SK-N-SH (cell line): ENCODE results near the gene SNAP91. TPM values are rescaled to one million over a fixed set of nuclear protein-coding genes. Genes with fewer than 3 reads are reported as not detected.

Experiments used
- CTCF ChIA-PET: fragments of 300-600, 350-600 bp; formaldehyde crosslinking; extraction: SDS; loops from one replicate; lab custom pipeline; 2021; lab: Yijun Ruan, JAX
- POLR2A ChIA-PET: fragments of 350-600 bp; sonication (Branson Sonifier 250); formaldehyde crosslinking; extraction: SDS; loops from one replicate; lab custom pipeline; 2020; ENCODE audit warnings: antibody characterized with exemption, inconsistent platforms; lab: Yijun Ruan, JAX
- DNase-seq: peaks from one replicate; pipeline ENCODE4 v3.0.0; 2012
- H2AFZ ChIP-seq: fragments of 200-600 bp; sonication (generic); 2 replicates; pipeline ENCODE4 v1.8.1; 2016; ENCODE audit warnings: antibody characterized with exemption, mild to moderate bottlenecking, low read depth
- H3F3A ChIP-seq: fragments of 200-600 bp; sonication (generic); replicated peaks from 2 replicates; pipeline ENCODE3; 2016; ENCODE audit warnings: antibody characterized with exemption, mild to moderate bottlenecking; ENCODE audit not compliant: insufficient read depth
- H3K27ac ChIP-seq, 2 experiments: fragments of 200-500 bp in 1 of 2; fragments of 200-600 bp in 1 of 2; sonication (Bioruptor generic) in 1 of 2; sonication (generic), shearing (Covaris generic) in 1 of 2; 2 replicates each; pipeline versions ENCODE4 v1.5.1 to v1.6.1; 2014 to 2016; ENCODE audit warnings: low read depth in 2 of 2, inconsistent platforms in 1 of 2, low read length in 1 of 2, mild to moderate bottlenecking in 1 of 2, mixed read lengths in 1 of 2
- H3K27me3 ChIP-seq: fragments of 200-600 bp; sonication (generic), shearing (Covaris generic); 2 replicates; pipeline ENCODE4 v1.6.1; 2016; ENCODE audit warnings: mixed run types; ENCODE audit not compliant: insufficient read depth
- H3K36me3 ChIP-seq, 2 experiments: fragments of 200-500 bp in 1 of 2; fragments of 200-600 bp in 1 of 2; sonication (Bioruptor generic) in 1 of 2; sonication (generic) in 1 of 2; replicated peaks in 1 of 2; 2 replicates each; pipeline versions ENCODE3 to v1.5.1; 2014 to 2016; ENCODE audit warnings: low read length in 1 of 2, mild to moderate bottlenecking in 1 of 2; ENCODE audit not compliant: insufficient read depth in 2 of 2, control insufficient read depth in 1 of 2
- H3K4me1 ChIP-seq, 2 experiments: fragments of 200-500 bp in 1 of 2; fragments of 200-600 bp in 1 of 2; sonication (Bioruptor generic) in 1 of 2; sonication (generic), shearing (Covaris generic) in 1 of 2; 2 replicates each; pipeline versions ENCODE4 v1.5.1 to v1.6.1; 2014 to 2016; ENCODE audit warnings: low read depth in 1 of 2, low read length in 1 of 2, mixed run types in 1 of 2; ENCODE audit not compliant: insufficient read depth in 2 of 2, control insufficient read depth in 1 of 2
- H3K4me2 ChIP-seq: fragments of 200-600 bp; sonication (generic), shearing (Covaris generic); 2 replicates; pipeline ENCODE4 v1.6.1; 2017; ENCODE audit warnings: mixed run types
- H3K4me3 ChIP-seq, 2 experiments: fragments of 200-500 bp in 1 of 2; fragments of 200-600 bp in 1 of 2; sonication (Bioruptor generic) in 1 of 2; sonication (generic), shearing (Covaris generic) in 1 of 2; 2 replicates each; pipeline versions ENCODE4 v1.5.1 to v1.8.1; 2014 to 2016; ENCODE audit warnings: low read depth in 2 of 2, inconsistent platforms in 1 of 2, low read length in 1 of 2, mild to moderate bottlenecking in 1 of 2, mixed read lengths in 1 of 2, moderate library complexity in 1 of 2
- H3K79me2 ChIP-seq: fragments of 200-600 bp; sonication (generic); 2 replicates; pipeline ENCODE4 v1.8.1; 2017; ENCODE audit warnings: mild to moderate bottlenecking; ENCODE audit not compliant: insufficient read depth
- H3K9ac ChIP-seq: fragments of 200-600 bp; sonication (generic); 2 replicates; pipeline ENCODE4 v1.6.1; 2017; ENCODE audit warnings: mixed run types
- H3K9me2 ChIP-seq: fragments of 200-600 bp; sonication (generic); 2 replicates; pipeline ENCODE4 v1.6.1; 2017; ENCODE audit warnings: mixed run types
- H3K9me3 ChIP-seq: fragments of 200-600 bp; sonication (generic); 2 replicates; pipeline ENCODE4 v1.6.1; 2017; ENCODE audit warnings: mixed run types, mild to moderate bottlenecking, moderate library complexity
- H4K20me1 ChIP-seq: fragments of 200-600 bp; sonication (generic); 2 replicates; pipeline ENCODE4 v1.6.1; 2017; ENCODE audit warnings: mild to moderate bottlenecking, mixed run types; ENCODE audit not compliant: insufficient read depth
- CHD2 ChIP-seq: fragments of 150-350 bp; IDR thresholded peaks from 2 replicates; pipeline ENCODE4 v1.6.1; 2018; ENCODE audit warnings: low read length; ENCODE audit not compliant: partially characterized antibody
- CTCF ChIP-seq: fragments of 200-600 bp; sonication (generic); IDR thresholded peaks from 2 replicates; pipeline ENCODE4 v1.6.1; 2017; ENCODE audit warnings: antibody characterized with exemption, mild to moderate bottlenecking, moderate library complexity
- EP300 ChIP-seq, 2 experiments: IDR thresholded peaks; 2 replicates each; pipeline versions ENCODE4 v1.4.0 to v1.6.1; 2012; ENCODE audit warnings: borderline replicate concordance in 1 of 2, low read depth in 1 of 2, low read length in 1 of 2
- FOSL2 ChIP-seq: IDR thresholded peaks from 2 replicates; pipeline ENCODE4 v1.4.0; 2012; ENCODE audit warnings: low read depth, mild to moderate bottlenecking, moderate library complexity, borderline replicate concordance
- FOXM1 ChIP-seq: IDR thresholded peaks from 2 replicates; pipeline ENCODE4 v1.4.0; 2012; ENCODE audit warnings: low read depth, mild to moderate bottlenecking
- GATA2 ChIP-seq: sonication (generic); formaldehyde crosslinking; IDR thresholded peaks from 2 replicates; pipeline ENCODE4 v1.5.0; 2020; ENCODE audit warnings: mild to moderate bottlenecking, missing genetic modification reagents
- JUND ChIP-seq: IDR thresholded peaks from 2 replicates; pipeline ENCODE4 v1.4.0; 2012
- MEF2A ChIP-seq: IDR thresholded peaks from 2 replicates; pipeline ENCODE4 v1.4.0; 2012; ENCODE audit warnings: low read depth, borderline replicate concordance
- MXI1 ChIP-seq: IDR thresholded peaks from 2 replicates; pipeline ENCODE4 v1.6.1; 2012; ENCODE audit warnings: mild to moderate bottlenecking, low read depth, low read length, improper control_type of control experiment
- NFIC ChIP-seq: IDR thresholded peaks from 2 replicates; pipeline ENCODE4 v1.4.0; 2012; ENCODE audit warnings: borderline replicate concordance
- POLR2AphosphoS5 ChIP-seq: IDR thresholded peaks from 2 replicates; pipeline ENCODE4 v1.6.1; 2012; ENCODE audit warnings: low read depth, low read length
- RAD21 ChIP-seq: IDR thresholded peaks from 2 replicates; pipeline ENCODE4 v1.6.1; 2012; ENCODE audit warnings: mild to moderate bottlenecking, low read length
- RCOR1 ChIP-seq: fragments of 150-350 bp; IDR thresholded peaks from 2 replicates; pipeline ENCODE4 v1.6.1; 2017; ENCODE audit warnings: antibody characterized with exemption, low read length
- REST ChIP-seq: IDR thresholded peaks from 2 replicates; pipeline ENCODE4 v1.6.1; 2012; ENCODE audit warnings: mild to moderate bottlenecking, low read depth, low read length, moderate library complexity
- RFX5 ChIP-seq: IDR thresholded peaks from 2 replicates; pipeline ENCODE4 v1.6.1; 2012; ENCODE audit warnings: mild to moderate bottlenecking, improper control_type of control experiment, low read length
- RXRA ChIP-seq: IDR thresholded peaks from 2 replicates; pipeline ENCODE4 v1.4.0; 2012; ENCODE audit warnings: low read depth, mild to moderate bottlenecking, borderline replicate concordance
- SMC3 ChIP-seq: IDR thresholded peaks from 2 replicates; pipeline ENCODE4 v1.6.1; 2012; ENCODE audit warnings: low read depth, low read length, improper control_type of control experiment
- TAF1 ChIP-seq: IDR thresholded peaks from 2 replicates; pipeline ENCODE4 v1.6.1; 2012; ENCODE audit warnings: low read depth, mild to moderate bottlenecking, low read length, moderate library complexity, borderline replicate concordance
- TCF12 ChIP-seq: IDR thresholded peaks from 2 replicates; pipeline ENCODE4 v1.4.0; 2012
- TEAD4 ChIP-seq: IDR thresholded peaks from 2 replicates; pipeline ENCODE4 v1.4.0; 2012; ENCODE audit warnings: mild to moderate bottlenecking, borderline replicate concordance; ENCODE audit not compliant: insufficient read depth
- USF2 ChIP-seq: fragments of 150-350 bp; IDR thresholded peaks from 2 replicates; pipeline ENCODE4 v1.6.1; 2017; ENCODE audit warnings: antibody characterized with exemption, low read length, low read depth, borderline replicate concordance
- YY1 ChIP-seq: IDR thresholded peaks from 2 replicates; pipeline ENCODE4 v1.4.0; 2012; ENCODE audit warnings: low read depth, mild to moderate bottlenecking
- WGBS: methylation state at CpG from one replicate; pipeline ENCODE4 v1.1.6; 2017; ENCODE audit warnings: low lambda C conversion rate; 5-methylcytosine and 5-hydroxymethylcytosine counted together
- polyA plus RNA-seq, 3 experiments: library from polyadenylated mRNA; depleted of rRNA; stranded (reverse); fragments of >200 nt; gene quantifications; 2 replicates each; pipeline ENCODE4 v1.2.3, GENCODE V29; 2012

The SNAP91 gene
- polyA plus RNA-seq, 1 of the 3 experiments (the other 2 are of a cell fraction) = 0.64 TPM

GRCh38 chr6:83613378-83613777, 95.5 kb downstream of the SNAP91 start:
- no peaks in the 10 kb centered on the region for H3F3A ChIP-seq
- no peak overlapping the region for H2AFZ ChIP-seq
- H3K36me3 ChIP-seq = no peaks in the 10 kb centered on the region
- H3K4me1 ChIP-seq = peaks cover 0 to 43% of the 10 kb centered on the region in 2 experiments; a peak in 2 of 4 replicates
- ChIA-PET CTCF (no interaction called here), POLR2A (no interaction called here)
- no peaks in the 10 kb centered on the region for H3K79me2 ChIP-seq
- peak overlapping the region in 1 of 2 experiments; percentile 100; a peak in 2 of 4 replicates for H3K27ac ChIP-seq
- no peaks in the 10 kb centered on the region for H3K9me3 ChIP-seq
- H3K9me2 ChIP-seq = no peaks in the 10 kb centered on the region
- no peaks in the 10 kb centered on the region for H3K27me3 ChIP-seq
- WGBS = 27% methylated on average over 4 of the region's 4 CpGs
- no peak overlapping the region for H3K4me2 ChIP-seq
- H3K9ac ChIP-seq = no peak overlapping the region
- H4K20me1 ChIP-seq = no peaks in the 10 kb centered on the region
- no peak overlapping the region for H3K4me3 ChIP-seq
- TF ChIP-seq EP300 (IDR thresholded peaks at IDR 0.05; ENCODE audit: borderline replicate concordance in 1 of 2, low read depth in 1 of 2, low read length in 1 of 2) = peak in 1 of 2 experiments; percentile 62; a peak in 2 of 4 replicates
- TF ChIP-seq RCOR1 = peak; percentile 18; the same call in 1 of the 2 replicates
- no peak for TF ChIP-seq TAF1
- peak; percentile 40 for TF ChIP-seq CHD2
- TF ChIP-seq, all 33 proteins: peak for 3
- no peak for DNase-seq

- no peak overlapping the region for H3K4me3 ChIP-seq
- no peaks in the 10 kb centered on the region for H4K20me1 ChIP-seq
- no peaks in the 10 kb centered on the region for H3K79me2 ChIP-seq
- no peaks in the 10 kb centered on the region; the same call in 1 of the 2 replicates for H3K27me3 ChIP-seq
- no peak overlapping the region for H3K4me2 ChIP-seq
- H3K36me3 ChIP-seq = no peaks in the 10 kb centered on the region
- peak overlapping the region in 1 of 2 experiments; percentile 99; a peak in 2 of 4 replicates for H3K27ac ChIP-seq
- WGBS = 18% methylated on average over 2 of the region's 2 CpGs
- H3K4me1 ChIP-seq = peaks cover 0 to 29% of the 10 kb centered on the region in 2 experiments; a peak in 2 of 4 replicates
- H3K9me2 ChIP-seq = no peaks in the 10 kb centered on the region
- DNase-seq = peak; percentile 80
- H3F3A ChIP-seq = no peaks in the 10 kb centered on the region
- no peak overlapping the region for H3K9ac ChIP-seq
- H2AFZ ChIP-seq = no peak overlapping the region
- H3K9me3 ChIP-seq = no peaks in the 10 kb centered on the region
- CTCF ChIA-PET = interaction anchor here (0.9 to 1.0 kb wide), 2 partner anchors 94 to 99 kb away, joined by 3 to 4 read pairs; partner anchors contain the start of gene SNAP91
- POLR2A ChIA-PET = no interaction called here
- TF ChIP-seq RAD21 = peak; percentile 15; the same call in 1 of the 2 replicates
- no peak for TF ChIP-seq POLR2AphosphoS5
- peak; percentile 91; the same call in 1 of the 2 replicates for TF ChIP-seq RCOR1
- no peak for TF ChIP-seq CTCF
- no peak for TF ChIP-seq YY1
- TF ChIP-seq FOSL2 = no peak
- TF ChIP-seq GATA2 (CRISPR knock-in tag) = peak; percentile 84
- no peak for TF ChIP-seq MXI1
- TF ChIP-seq TEAD4 = no peak
- TF ChIP-seq FOXM1 = no peak
- peak; percentile 49 for TF ChIP-seq TCF12
- TF ChIP-seq USF2 = no peak
- TF ChIP-seq SMC3 = no peak
- TF ChIP-seq MEF2A = no peak
- no peak for TF ChIP-seq REST
- no peak for TF ChIP-seq RFX5
- TF ChIP-seq CHD2 = peak; percentile 68
- TF ChIP-seq JUND = no peak
- TF ChIP-seq NFIC = peak; percentile 9; the same call in 1 of the 2 replicates
- no peak for TF ChIP-seq RXRA
These were observed 99.7 kb downstream of the SNAP91 start for GRCh38 chr6:83609248-83609647.
